Thymus (tissue), 11 donors: Measurements from ENCODE around the gene PTGDR2. TPM values are rescaled to one million over a fixed set of nuclear protein-coding genes. Genes with fewer than 3 reads are reported as not detected.

ENCODE experiments used
- DNase-seq, 9 donors: peaks; one replicate each; pipeline ENCODE4 v3.0.0-alpha.2; 2013; ENCODE audit warnings: low spot score in 9 of 9, low read depth in 6 of 9, missing footprints in 1 of 9
- H3K27ac ChIP-seq, 2 donors: one replicate each; pipeline ENCODE4 v1.5.1; 2013; ENCODE audit warnings: control low read depth in 1 of 2, low read depth in 1 of 2, low read length in 1 of 2, mild to moderate bottlenecking in 1 of 2, moderate library complexity in 1 of 2
- H3K27me3 ChIP-seq, 2 donors: one replicate each; pipeline ENCODE4 v1.5.1; 2013; ENCODE audit warnings: low read length in 1 of 2; ENCODE audit not compliant: control insufficient read depth in 2 of 2, insufficient read depth in 1 of 2
- H3K36me3 ChIP-seq, 2 donors: one replicate each; pipeline ENCODE4 v1.5.1; 2013; ENCODE audit warnings: low read length in 1 of 2, mild to moderate bottlenecking in 1 of 2, moderate library complexity in 1 of 2; ENCODE audit not compliant: control insufficient read depth in 2 of 2, insufficient read depth in 2 of 2
- H3K4me1 ChIP-seq, 2 donors: one replicate each; pipeline ENCODE4 v1.5.1; 2013; ENCODE audit warnings: low read length in 2 of 2; ENCODE audit not compliant: control insufficient read depth in 2 of 2, insufficient read depth in 2 of 2
- H3K4me3 ChIP-seq, 2 donors: one replicate each; pipeline ENCODE4 v1.5.1; 2013; ENCODE audit warnings: low read length in 2 of 2, control low read depth in 1 of 2, mild to moderate bottlenecking in 1 of 2
- H3K9me3 ChIP-seq, 2 donors: one replicate each; pipeline ENCODE4 v1.5.1; 2013; ENCODE audit warnings: low read length in 1 of 2, mild to moderate bottlenecking in 1 of 2; ENCODE audit not compliant: control insufficient read depth in 2 of 2, insufficient read depth in 1 of 2
- WGBS: extraction: QIAGEN DNeasy Blood & Tissue Kit; methylation state at CpG from one replicate; pipeline ENCODE4 v1.1.7; 2013; 5-methylcytosine and 5-hydroxymethylcytosine counted together
- polyA plus RNA-seq: library from polyadenylated mRNA; stranded (reverse); fragments of 200-250 nt; gene quantifications from one replicate; pipeline ENCODE4 v1.2.3, GENCODE V29; 2013
- total RNA-seq: library from RNA; stranded (reverse); fragments of 120-200 nt; gene quantifications from one replicate; pipeline ENCODE4 v1.2.4, GENCODE V29; 2013
- donor health status: healthy.

Gene PTGDR2
- total and polyA plus RNA-seq, 2 donors = 0.73 to 10.2 TPM

DNA sequence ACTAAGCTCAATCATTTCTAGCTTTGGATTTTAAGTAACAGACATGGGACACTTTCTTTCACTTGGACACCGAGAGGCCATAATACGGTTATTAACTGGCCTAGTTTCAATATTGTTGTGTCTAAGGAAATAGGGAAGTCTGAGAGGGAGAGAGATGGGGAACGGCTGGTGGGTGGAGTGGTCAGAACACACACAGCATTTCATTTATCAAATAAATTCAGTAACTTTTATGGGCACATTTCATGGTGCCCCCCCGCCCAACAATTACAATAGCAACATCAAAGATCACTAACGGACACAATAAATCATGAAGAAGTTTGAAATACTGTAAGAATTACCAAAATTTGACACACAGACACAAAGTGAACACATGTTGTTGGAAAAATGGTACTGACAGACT is 39.9 kb upstream of the PTGDR2 start:
- H3K9me3 ChIP-seq = no peaks in the 10 kb centered on the region
- no peak for DNase-seq
- H3K27ac ChIP-seq = no peak overlapping the region
- H3K4me1 ChIP-seq = peaks cover 0 to 3% of the 10 kb centered on the region in 2 donors
- 96% methylated on average over 5 of the region's 5 CpGs for WGBS
- H3K36me3 ChIP-seq = peaks cover 72 to 91% of the 10 kb centered on the region in 2 donors
- H3K4me3 ChIP-seq = no peak overlapping the region
- H3K27me3 ChIP-seq = no peaks in the 10 kb centered on the region

DNA sequence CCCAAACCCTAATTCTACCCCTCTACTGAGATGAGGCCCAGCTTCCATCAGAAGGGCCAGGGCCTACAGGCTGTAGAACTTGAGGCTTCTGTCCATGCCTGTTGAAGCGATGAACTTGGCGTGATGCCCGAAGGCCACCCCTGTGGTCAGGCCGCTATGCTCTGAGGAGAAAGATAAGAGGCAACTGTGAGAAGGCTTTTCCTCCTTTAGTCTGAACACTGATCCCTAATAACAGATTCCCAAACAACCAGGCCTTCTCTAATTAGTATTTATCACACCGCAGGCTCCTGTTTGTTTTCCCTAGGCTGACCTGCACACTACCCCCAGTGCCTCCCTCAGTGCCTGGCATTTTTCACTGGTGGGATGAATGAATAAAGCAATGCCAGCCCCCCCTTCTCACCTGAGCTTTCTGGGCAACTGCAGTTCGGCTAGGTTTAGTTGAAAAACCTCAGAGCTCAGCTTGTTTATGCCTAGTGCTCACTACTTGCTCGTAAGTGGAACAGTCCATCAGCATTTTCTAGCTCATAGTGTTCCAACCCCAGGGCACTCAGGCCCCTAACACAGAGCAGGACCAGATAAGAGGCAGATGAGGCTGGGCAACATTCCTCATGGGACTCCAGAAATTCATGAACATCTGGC is 35.5 kb upstream of the PTGDR2 start:
- DNase-seq = no peak
- WGBS = 95% methylated on average over 7 of the region's 7 CpGs
- no peak overlapping the region for H3K4me3 ChIP-seq
- no peaks in the 10 kb centered on the region for H3K9me3 ChIP-seq
- peaks cover 49 to 61% of the 10 kb centered on the region in 2 donors for H3K36me3 ChIP-seq
- H3K27ac ChIP-seq = no peak overlapping the region
- H3K27me3 ChIP-seq = no peaks in the 10 kb centered on the region
- H3K4me1 ChIP-seq = peaks cover 0 to 12% of the 10 kb centered on the region in 2 donors

DNA sequence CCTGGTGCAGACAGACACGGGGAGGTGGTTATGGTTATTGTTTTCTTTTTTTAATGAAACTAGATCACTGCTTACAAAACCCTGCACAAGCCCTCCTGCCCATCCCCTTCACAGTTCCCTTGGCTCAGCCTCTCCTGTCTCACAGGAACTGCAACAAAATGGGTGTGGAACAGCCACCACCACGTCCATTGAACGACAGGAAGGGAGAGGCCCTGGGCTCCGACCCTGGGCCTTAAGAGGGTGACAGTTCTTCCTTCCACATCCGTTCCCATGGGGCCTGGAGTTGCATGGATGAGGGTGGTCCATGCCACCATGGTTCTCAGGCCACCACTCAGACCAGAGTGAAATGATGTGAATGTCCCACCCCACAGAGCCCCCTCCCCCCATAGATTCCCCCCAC is 34.9 kb upstream of the PTGDR2 start:
- Histone ChIP-seq H3K4me3 (no peak overlapping the region), H3K27ac (no peak overlapping the region), H3K4me1 (peaks cover 0 to 12% of the 10 kb centered on the region in 2 donors), H3K9me3 (no peaks in the 10 kb centered on the region), H3K27me3 (no peaks in the 10 kb centered on the region), H3K36me3 (peaks cover 43 to 55% of the 10 kb centered on the region in 2 donors)
- no peak for DNase-seq
- 89% methylated on average over 5 of the region's 5 CpGs for WGBS

DNA sequence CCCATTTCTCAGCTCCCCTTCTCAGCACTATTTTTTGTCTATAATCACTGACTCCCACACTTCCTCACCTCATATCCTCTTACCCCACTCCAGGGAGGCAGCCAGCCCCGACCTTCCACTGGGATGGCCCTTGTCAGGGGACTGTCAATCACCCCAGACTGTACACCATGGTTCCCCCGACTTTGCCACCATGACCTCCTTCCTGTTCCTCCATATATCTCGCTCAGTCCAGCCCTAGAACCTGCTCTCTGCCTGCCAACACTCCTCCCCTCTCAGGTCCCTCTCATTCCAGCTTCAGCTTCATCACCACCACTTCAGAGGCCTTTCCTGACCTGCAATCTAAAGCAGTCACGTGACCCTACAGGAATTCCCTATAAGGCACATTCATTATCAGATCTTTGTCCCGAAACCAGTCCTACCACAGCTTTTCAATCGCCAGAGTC is 34.1 kb upstream of the PTGDR2 start:
- WGBS = 69% methylated on average over 6 of the region's 6 CpGs
- peaks cover 37 to 47% of the 10 kb centered on the region in 2 donors for H3K36me3 ChIP-seq
- no peak overlapping the region for H3K27ac ChIP-seq

DNA sequence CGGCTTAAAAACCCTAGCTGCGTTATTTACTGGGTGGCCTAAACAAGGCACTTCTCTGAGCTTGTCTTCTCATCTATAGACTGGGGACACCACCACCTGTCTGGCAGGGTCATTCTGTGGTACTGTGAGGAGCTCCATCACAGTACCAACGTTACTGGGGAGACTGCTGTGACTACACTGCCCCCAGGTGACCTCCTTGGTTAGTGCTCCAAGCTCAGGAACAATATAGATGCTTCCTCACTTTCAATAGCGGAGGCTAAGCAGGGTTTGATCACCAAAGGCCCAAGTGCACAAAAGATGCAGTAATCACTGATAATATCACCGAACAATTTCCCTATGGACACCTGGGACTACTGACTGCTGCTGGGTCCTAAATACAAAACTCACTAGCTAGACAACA is 31.8 kb upstream of the PTGDR2 start:
- H3K27ac ChIP-seq = peak overlapping the region in 1 of 2 donors; percentile 30
- H3K4me3 ChIP-seq = no peak overlapping the region
- DNase-seq = peak in 5 of 9 donors; percentile 60 to 86 (median 71)
- H3K36me3 ChIP-seq = peaks cover 28 to 31% of the 10 kb centered on the region in 2 donors
- no peaks in the 10 kb centered on the region for H3K27me3 ChIP-seq
- 67% methylated on average over 5 of the region's 5 CpGs for WGBS
- peaks cover 0 to 12% of the 10 kb centered on the region in 2 donors for H3K4me1 ChIP-seq
- H3K9me3 ChIP-seq = no peaks in the 10 kb centered on the region

More for the DNA sequence above, 34.1 kb upstream of the PTGDR2 start:
- Histone ChIP-seq H3K4me1 (peaks cover 0 to 12% of the 10 kb centered on the region in 2 donors), H3K27me3 (no peaks in the 10 kb centered on the region), H3K9me3 (no peaks in the 10 kb centered on the region), H3K4me3 (no peak overlapping the region)
- no peak for DNase-seq

DNA sequence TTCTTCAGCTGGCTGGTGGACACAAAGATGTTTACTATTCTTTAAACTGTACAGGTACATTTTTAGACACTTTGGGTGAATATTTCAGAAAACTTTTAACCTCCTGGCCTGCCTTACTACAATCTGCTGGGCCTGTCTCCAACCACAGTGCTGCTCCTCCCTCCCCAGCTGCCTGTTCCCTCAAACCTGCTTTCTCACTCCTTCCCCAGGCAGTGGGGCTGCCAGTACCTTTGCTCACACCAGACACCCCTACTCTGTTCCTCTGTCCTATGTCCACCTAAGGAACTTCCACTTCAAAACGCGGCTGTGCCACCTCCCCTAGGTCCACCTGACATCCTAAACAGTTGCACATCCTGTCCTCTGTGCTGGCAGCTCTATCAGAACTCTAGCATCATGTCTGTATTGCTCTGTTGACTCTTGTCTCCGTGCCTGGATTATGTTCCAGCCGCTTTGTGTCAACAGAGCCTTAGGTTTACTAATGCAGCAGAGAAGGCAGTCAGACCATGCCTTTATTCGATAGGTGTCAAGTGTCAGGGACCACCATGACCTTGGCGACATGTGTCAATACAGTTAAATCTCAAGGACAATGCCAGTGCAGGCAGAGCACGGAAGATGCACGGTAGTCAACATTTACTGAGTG is 25.0 kb upstream of the PTGDR2 start:
- Histone ChIP-seq H3K9me3 (no peaks in the 10 kb centered on the region), H3K4me3 (no peak overlapping the region), H3K4me1 (peaks cover 13 to 23% of the 10 kb centered on the region in 2 donors), H3K27ac (no peak overlapping the region), H3K36me3 (peaks cover 14 to 21% of the 10 kb centered on the region in 2 donors), H3K27me3 (no peaks in the 10 kb centered on the region)
- no peak for DNase-seq
- 95% methylated on average over 8 of the region's 8 CpGs for WGBS

DNA sequence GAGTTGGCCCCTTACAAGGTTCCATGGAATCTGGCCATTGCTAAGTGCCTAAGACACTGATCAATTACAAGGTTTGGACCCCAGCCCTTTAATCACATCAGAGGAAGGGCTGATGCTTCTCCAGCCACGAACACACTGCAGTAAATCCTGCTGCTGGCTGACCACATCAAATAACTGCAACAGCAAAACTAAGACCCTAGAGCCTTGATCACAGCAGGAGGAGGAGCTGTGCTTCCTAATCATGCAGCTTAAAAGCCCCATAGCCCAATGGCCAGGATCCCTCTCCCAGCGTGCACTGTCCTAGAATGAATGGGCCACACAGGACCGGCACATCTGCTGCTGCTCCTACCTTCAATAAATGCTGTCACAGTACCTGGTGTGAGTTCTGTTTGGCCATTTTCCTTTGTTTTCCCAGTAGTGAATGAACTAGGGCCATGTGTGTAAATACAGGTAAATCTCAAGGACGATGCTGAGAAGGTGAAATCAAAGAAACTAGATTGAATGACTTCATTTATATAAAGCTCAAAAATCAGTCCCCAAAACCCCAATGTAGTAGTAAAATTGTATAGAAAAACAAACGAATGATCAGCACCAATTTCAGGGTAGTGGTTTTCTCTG is 24.3 kb upstream of the PTGDR2 start:
- Histone ChIP-seq H3K4me1 (peaks cover 17 to 30% of the 10 kb centered on the region in 2 donors), H3K27ac (no peak overlapping the region), H3K27me3 (no peaks in the 10 kb centered on the region), H3K9me3 (no peaks in the 10 kb centered on the region), H3K4me3 (no peak overlapping the region), H3K36me3 (peaks cover 14 to 23% of the 10 kb centered on the region in 2 donors)
- WGBS = 78% methylated on average over 5 of the region's 5 CpGs
- no peak for DNase-seq

DNA sequence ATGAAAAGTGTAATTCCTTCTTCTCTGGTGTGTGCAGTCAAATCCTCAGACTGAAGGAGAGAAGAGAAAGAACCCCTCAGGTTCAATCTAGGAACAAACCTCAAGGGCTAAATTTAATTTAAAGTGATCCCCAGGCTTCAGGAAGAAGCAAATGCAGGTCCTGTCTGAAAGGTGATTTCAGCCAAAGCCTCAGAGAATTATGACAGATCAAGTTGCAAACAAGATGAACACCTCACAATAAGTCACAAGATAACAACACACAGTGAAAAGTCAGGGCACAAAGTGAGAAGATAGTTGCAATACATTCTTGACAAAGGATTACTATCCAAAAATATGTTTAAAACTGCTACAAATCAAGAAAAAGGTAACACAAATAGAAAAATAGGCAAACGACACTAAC is 23.4 kb upstream of the PTGDR2 start:
- no peaks in the 10 kb centered on the region for H3K27me3 ChIP-seq
- H3K9me3 ChIP-seq = no peaks in the 10 kb centered on the region
- DNase-seq = no peak
- no peak overlapping the region for H3K27ac ChIP-seq
- H3K4me1 ChIP-seq = peaks cover 27 to 40% of the 10 kb centered on the region in 2 donors
- peaks cover 17 to 24% of the 10 kb centered on the region in 2 donors for H3K36me3 ChIP-seq
- H3K4me3 ChIP-seq = no peak overlapping the region
- WGBS = 99% methylated on average over 1 of the region's 1 CpG
